Right renal pelvis (tissue), 4 donors: Measurements from ENCODE around the gene LGALS9C. TPM values are rescaled to one million over a fixed set of nuclear protein-coding genes. Genes with fewer than 3 reads are reported as not detected.
"Not testable (repeated sequence)": the region's sequence is repeated elsewhere in the genome, so short reads cannot be mapped to it uniquely, and the experiment has no call there.

ENCODE experiments used
- DNase-seq, 4 donors: peaks; one replicate each; pipeline ENCODE4 v3.0.0-alpha.2; 2013; ENCODE audit warnings: low read depth in 4 of 4, low spot score in 3 of 4, missing footprints in 1 of 4
- polyA plus RNA-seq, 4 donors: library from polyadenylated mRNA; unstranded; fragments of 120-200 nt; gene quantifications; one replicate each; pipeline ENCODE4 v1.2.1, GENCODE V29; 2013; ENCODE audit not compliant: insufficient read length in 4 of 4

Gene LGALS9C
- polyA plus RNA-seq, 4 donors: 0.04 to 0.11 TPM; not detected in 2

DNA sequence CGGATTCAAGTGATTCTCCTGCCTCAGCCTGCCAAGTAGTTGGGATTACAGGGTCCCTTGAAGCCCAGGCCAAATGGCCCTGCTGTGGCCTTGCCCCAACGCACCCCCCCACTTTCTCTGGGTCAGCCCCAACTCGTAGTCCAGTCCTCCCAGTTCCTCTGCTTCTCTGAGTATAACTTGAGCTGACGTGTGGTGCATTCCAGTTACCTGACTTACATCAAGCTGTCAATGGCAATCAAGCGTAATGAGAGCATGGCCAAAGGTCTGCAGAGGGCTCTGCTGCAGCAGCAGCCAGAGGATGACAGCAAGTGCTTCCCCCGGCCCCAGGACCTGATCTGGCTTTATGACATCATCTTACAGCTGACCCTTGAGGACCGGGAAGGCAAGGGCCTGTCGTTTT is 50.8 kb downstream of the LGALS9C start:
- not testable (repeated sequence) for DNase-seq

DNA sequence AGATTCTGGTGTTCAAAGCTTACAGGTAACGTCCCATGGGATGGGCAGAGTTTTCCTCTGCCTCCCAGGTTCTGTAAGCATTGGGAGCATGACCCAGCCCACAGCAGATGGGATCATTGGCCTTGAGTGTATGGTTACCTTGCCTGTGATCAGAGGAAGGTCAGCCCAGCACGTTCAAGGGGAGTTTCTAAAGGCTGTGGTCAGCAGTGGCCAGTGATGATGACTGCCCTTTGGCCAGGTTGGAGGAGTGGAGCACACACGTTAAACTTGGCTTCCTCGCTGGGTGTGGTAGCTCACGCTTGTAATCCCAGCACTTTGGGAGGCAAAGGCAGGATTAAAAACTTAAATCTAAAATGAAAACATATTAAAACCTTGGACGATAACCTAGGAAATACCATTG is 51.8 kb downstream of the LGALS9C start:
- DNase-seq: not testable (repeated sequence)

DNA sequence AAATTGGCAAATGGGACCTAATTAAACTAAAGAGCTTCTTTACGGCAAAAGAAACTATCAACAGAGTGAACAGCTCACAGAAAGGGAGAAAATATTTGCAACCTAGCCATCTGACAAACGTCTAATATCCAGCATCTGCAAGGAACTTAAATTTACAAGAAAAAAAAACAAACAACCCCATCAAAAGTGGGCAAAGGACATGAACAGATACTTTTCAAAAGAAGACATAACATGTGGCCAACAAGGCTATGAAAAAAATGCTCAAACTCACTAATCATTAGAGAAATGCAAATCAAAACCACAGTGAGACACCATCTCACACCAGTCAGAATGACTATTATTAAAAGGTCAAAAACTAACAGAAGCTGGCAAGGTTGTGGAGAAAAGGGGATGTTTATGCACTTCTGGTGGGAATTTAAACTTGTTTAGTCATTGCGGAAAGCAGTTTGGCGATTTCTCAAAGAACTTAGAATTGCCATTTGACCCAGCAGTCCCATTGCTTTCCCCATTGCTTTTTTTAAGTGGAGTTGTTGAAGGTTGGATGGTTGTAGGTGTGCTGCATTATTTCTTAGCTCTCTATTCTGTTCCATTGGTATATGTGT is 52.4 kb downstream of the LGALS9C start:
- not testable (repeated sequence) for DNase-seq

DNA sequence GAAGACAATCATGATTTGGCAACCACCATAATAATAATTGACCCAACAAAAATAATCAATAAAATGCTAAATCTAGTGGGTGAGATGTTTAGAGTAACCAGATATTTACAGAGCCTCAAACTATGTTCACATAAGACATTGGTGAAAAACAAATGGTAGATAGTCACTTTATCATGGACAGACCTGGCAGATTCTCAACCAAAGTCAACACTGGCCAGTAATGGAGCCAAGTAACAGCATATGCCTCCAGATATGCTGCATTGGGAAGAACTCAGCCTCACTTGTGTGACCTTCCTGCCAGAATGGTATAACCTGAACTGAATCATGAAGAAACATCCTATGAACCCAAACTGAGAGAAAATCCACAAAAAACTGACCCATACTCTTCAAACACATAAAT is 53.8 kb downstream of the LGALS9C start:
- DNase-seq: not testable (repeated sequence)

DNA sequence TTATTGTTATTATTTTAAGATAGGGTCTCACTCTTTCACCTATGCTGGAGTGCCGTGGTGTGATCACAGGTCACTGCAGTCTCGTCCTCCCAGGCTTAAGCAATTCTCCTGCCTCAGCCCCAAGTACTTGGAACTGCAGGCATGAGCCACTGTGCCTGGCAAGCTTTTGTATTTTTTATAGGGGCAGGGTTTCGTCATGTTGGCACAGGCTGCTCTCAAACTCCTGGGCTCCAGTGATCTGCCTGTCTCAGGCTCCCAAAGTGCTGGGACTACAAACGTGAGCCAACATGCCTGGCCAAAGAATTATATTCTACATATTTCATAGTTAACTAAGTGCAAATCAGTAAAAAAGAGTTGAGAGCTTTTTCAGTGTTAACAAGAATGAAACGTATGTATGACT is 65.6 kb downstream of the LGALS9C start:
- not testable (repeated sequence) for DNase-seq

DNA sequence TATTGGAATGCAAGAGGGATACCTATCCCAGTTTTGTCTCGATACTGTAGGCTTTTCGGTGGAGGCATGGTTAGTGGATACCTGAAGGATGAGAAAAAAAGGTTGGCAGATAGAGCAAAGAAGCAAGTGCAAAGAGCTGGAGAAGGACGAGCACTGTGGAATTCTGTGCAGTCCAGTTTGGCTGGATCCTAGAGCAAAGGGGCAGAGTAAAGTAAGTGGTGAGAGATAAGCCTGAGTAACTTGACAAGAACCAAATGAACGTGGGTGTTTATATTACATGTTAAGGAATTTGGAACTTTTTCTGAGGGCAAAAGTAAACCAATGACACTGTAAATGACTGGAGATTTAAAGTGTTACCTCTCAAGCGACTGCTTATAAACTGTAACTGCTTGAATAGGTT is 66.3 kb downstream of the LGALS9C start:
- DNase-seq: not testable (repeated sequence)

Other genes with a start within 250 kb of the LGALS9C start
- gene FLII, start 218.1 kb upstream of the LGALS9C start, polyA plus RNA-seq: 100 to 1,000 TPM; 128 to 144 (median 136) TPM
- gene MIEF2, start 216.1 kb upstream of the LGALS9C start, polyA plus RNA-seq: 10 to 100 TPM; 13.9 to 20.4 (median 16.0) TPM
- 10 to 100 TPM; 34.3 to 41.7 (median 39.2) TPM for gene TOP3A, start 161.8 kb upstream of the LGALS9C start, polyA plus RNA-seq
- gene SMCR8, start 161.5 kb upstream of the LGALS9C start, polyA plus RNA-seq: 10 to 100 TPM; 15.3 to 16.6 (median 16.4) TPM
- gene SHMT1, start 113.2 kb upstream of the LGALS9C start, polyA plus RNA-seq: 10 to 100 TPM; 53.9 to 67.4 (median 58.6) TPM
- under 1 TPM; 0.37 to 0.87 (median 0.62) TPM for gene EVPLL, start 99.0 kb upstream of the LGALS9C start, polyA plus RNA-seq
- gene TBC1D28, start 167.6 kb downstream of the LGALS9C start, polyA plus RNA-seq: under 1 TPM in 1 of 4 donors, not detected in 3; 0.03 TPM
- gene FOXO3B, start 205.5 kb downstream of the LGALS9C start, polyA plus RNA-seq: 1 to 10 TPM; 4.4 to 6.6 (median 4.7) TPM